GM12874 (cell line): Measurements from ENCODE around the gene CCNY.

Source experiments
- TF ChIP-seq, protein P1 (sequence below): IDR thresholded peaks from 2 replicates; pipeline ENCODE4 v1.5.1; 2011; ENCODE audit warnings: low read depth, mild to moderate bottlenecking, control low read depth, low read length, moderate library complexity; ENCODE audit not compliant: insufficient read depth

CCNY gene

DNA sequence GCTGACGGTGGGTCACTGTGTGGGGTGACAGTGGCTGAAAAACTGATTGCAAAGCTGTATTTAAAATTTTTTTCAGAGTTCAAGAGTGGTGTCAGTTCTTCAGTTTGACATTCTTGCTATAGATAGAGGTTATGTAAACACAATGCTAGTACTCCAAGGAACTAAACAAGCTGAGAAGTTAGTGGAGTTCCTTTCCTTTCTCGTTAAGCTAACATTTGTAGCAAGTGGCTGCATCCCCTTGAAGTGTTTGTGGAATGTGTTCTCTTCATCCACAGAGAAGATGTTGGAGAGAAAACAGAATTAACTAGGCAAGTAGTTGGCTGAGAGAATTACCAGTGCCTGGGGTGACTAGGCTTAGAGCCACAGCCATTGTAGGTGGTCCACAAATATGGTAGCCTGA lies 15.8 kb downstream of the CCNY start:
- TF ChIP-seq, protein P1, sequence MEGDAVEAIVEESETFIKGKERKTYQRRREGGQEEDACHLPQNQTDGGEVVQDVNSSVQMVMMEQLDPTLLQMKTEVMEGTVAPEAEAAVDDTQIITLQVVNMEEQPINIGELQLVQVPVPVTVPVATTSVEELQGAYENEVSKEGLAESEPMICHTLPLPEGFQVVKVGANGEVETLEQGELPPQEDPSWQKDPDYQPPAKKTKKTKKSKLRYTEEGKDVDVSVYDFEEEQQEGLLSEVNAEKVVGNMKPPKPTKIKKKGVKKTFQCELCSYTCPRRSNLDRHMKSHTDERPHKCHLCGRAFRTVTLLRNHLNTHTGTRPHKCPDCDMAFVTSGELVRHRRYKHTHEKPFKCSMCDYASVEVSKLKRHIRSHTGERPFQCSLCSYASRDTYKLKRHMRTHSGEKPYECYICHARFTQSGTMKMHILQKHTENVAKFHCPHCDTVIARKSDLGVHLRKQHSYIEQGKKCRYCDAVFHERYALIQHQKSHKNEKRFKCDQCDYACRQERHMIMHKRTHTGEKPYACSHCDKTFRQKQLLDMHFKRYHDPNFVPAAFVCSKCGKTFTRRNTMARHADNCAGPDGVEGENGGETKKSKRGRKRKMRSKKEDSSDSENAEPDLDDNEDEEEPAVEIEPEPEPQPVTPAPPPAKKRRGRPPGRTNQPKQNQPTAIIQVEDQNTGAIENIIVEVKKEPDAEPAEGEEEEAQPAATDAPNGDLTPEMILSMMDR = no peak

DNA sequence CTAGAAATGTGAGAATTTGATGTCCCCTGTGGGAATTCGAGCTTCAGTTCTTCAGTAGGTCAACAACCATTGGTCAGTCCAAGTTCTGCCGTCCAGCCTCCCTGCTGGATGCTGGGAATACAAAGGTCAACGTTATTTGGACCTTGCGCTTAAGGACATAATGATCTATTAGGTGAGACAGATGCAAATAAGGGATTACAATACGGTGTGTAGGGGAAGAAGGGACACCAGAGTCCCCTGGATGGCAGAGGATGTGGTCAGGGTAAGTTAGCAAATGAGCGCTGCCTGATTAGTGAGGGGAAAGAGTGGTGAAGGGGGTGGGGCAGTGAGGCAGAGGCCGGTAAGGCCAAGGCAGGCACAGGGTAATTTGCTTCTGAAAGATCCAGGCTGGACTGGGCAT lies 16.2 kb downstream of the CCNY start:
- TF ChIP-seq, protein P1 = no peak

DNA sequence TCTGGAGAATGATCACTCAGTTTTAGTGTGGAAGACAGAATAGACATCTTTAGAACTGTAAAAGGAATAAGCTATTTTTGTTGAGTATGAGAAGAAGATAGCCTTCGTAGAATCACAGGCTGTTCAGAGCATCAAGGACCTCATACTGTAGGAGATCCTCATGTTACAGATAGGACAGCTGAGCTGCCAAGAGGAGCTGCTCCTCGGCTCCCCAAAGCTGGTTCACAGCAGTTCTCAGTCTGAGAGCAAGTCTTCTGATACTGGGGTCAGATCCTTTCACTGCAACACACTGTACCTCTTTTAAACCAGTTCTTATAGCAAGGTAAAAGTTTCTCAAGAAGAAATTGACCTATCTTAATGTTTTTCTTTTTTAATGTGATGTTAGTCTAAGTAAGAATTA lies 17.1 kb downstream of the CCNY start:
- TF ChIP-seq, protein P1 = no peak

DNA sequence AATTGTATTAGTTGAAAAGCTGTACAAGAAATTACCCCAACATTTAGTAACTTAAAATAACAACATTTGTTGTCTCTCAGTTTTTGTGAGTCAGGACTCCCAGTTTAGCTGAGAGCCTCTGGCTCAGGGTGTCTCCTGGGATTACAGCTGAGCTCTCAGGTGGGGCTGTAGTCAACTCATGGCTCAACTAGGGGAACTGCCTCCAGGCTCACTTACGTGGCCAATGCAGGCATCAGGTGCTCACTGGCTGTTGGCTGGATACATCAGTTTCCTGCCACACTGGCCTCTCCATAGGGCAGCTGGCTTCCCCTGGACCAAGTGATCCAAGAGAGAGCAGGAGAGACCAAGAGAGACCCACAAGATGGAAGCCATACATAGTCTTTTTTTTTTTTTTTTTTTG lies 17.5 kb downstream of the CCNY start:
- TF ChIP-seq, protein P1 = no peak

DNA sequence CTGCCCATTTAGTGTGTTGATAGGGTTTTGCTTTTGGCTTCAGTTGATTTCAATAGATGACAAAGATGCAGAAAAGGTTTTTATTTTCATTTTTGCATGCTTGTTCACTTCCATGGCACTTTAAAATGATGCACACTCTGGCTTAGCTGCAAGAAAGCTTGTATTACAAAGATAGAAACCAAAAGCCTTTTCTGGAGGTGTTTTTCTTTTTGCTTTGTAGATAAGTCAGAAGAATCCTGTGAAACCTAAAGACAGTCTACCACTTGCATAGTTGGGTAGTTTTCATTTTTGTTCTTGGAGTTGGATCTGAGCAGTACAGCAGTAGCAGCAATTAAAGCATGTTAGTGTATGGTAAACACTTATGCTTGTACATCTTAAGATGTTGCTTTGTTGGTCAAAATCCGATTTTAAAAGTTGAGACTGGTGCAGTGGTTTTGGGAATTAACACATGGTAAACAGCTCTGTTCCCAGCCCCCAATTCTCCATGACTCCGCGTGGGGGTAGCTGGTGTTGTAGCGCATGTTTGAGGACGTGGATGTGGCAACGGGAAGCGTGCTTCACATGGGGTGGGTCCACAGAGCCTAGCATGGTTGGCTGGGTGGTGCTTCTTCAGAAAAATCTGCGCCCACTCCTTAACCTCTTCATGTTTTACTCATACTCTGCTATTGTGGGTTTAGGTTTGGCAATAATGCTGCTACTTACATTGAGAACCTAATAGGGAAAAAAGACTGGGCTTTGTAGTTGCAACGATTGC lies 19.8 kb downstream of the CCNY start:
- TF ChIP-seq, protein P1 = no peak

DNA sequence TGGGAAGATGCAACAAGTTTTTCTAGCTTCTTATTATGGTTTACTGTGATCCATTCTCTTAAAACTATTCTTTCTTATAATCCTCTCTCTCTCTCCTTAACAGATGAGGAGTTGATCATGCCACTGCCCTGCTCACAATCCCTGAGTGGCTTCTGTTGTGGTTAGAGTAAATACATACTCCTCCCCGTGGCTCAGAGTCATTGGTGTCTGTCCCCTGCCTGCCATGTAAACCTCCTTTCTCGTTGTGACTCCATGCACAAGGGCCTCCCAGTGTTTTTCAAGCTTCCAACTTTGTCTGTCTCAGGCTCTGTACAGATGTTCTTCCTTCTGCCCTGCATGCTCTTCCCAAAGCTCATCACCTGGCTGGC lies 20.4 kb downstream of the CCNY start:
- TF ChIP-seq, protein P1 = no peak

DNA sequence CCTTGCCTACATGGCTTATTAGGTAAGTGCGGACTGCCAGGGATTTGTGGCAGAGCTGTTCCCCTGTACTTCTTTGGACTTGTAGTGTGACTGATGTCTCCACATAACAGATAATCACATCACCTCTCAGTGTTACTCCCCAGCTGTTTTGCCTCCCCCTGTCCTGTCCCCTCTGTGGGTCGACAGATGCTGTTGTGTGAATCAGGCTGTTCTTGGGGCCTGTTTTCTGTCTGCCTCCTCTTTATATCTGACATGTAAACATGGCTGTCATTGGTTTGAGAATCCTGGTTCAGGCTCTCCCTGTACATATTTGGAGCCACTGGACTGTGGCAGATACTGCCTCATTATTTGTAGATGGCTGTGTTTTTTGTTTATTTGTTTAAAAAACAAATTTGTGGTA lies 22.7 kb downstream of the CCNY start:
- TF ChIP-seq, protein P1 = no peak
